ENCODE measurements around the gene DGKG. TPM values are rescaled to one million over a fixed set of nuclear protein-coding genes. Genes with fewer than 3 reads are reported as not detected.

DGKG gene
- polyA plus RNA-seq, 1 of the 3 experiments (the other 2 are of a cell fraction), result 0.12 TPM

DNA sequence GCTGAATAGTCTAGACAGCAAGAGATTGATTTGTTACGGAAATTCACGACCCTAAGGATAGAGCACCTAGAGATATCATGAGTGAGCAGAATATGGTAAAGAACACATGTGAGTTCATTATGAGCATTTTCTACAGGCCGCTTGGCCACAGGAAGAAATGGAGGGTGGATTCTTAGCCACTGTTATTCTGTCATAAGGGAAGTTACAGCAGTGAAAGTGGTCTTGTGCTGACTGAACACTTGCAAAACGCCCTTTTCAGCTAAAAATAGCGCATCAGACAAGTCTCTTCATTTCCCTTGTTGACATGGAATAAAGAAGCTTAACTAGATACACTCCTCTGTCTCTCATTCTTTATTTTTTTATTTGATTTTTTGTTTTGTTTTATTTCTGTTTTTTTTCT, 19.8 kb downstream of the DGKG start (continued):
- TF ChIP-seq, protein P1, sequence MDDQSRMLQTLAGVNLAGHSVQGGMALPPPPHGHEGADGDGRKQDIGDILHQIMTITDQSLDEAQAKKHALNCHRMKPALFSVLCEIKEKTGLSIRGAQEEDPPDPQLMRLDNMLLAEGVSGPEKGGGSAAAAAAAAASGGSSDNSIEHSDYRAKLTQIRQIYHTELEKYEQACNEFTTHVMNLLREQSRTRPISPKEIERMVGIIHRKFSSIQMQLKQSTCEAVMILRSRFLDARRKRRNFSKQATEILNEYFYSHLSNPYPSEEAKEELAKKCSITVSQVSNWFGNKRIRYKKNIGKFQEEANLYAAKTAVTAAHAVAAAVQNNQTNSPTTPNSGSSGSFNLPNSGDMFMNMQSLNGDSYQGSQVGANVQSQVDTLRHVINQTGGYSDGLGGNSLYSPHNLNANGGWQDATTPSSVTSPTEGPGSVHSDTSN (IDR thresholded peaks at IDR 0.05), result no peak

DNA sequence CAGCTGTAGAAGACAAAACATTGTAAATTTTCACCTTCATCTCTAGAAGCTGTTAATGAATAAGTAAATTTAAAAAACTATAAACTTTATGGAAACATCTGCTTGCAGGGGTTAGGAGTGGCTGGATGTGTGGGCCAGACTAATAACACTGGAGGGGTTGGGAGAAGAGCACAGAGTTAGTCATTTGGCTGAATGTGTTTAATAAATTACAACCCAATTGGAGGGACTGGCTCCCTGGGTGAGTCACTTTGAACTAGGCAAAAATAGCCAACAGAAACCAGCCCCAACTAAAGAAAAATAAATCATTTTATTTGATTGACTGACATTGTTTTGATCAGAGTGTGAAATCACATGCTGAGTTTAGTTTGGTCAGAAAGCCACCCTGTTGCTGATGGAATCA, 21.8 kb downstream of the DGKG start:
- DNase-seq, result no peak
- H3K9ac ChIP-seq, result no peak overlapping the region
- ChIA-PET CTCF (interaction anchor here (1.6 to 2.1 kb wide), 2 partner anchors 12 to 81 kb away, joined by 3 to 7 read pairs; no protein-coding TSS in a partner anchor), POLR2A (no interaction called here)
- no peak overlapping the region for H3K27ac ChIP-seq (ENCODE audit: low read depth in 2 of 2, low read length in 1 of 2)
- no peak overlapping the region for H3K4me2 ChIP-seq
- no peak for TF ChIP-seq RXRA (IDR thresholded peaks at IDR 0.05; ENCODE audit: borderline replicate concordance, low read depth)
- no peak for TF ChIP-seq TEAD4 (IDR thresholded peaks at IDR 0.05; ENCODE audit: borderline replicate concordance, insufficient read depth)
- TF ChIP-seq FOXM1 (IDR thresholded peaks at IDR 0.05; ENCODE audit: low read depth), result no peak
- no peak for TF ChIP-seq RAD21 (IDR thresholded peaks at IDR 0.05; ENCODE audit: low read length)
- no peak for TF ChIP-seq ELF1 (IDR thresholded peaks at IDR 0.05)
- TF ChIP-seq GATA2 (CRISPR knock-in tag; IDR thresholded peaks at IDR 0.05), result no peak
- TF ChIP-seq, protein P2, sequence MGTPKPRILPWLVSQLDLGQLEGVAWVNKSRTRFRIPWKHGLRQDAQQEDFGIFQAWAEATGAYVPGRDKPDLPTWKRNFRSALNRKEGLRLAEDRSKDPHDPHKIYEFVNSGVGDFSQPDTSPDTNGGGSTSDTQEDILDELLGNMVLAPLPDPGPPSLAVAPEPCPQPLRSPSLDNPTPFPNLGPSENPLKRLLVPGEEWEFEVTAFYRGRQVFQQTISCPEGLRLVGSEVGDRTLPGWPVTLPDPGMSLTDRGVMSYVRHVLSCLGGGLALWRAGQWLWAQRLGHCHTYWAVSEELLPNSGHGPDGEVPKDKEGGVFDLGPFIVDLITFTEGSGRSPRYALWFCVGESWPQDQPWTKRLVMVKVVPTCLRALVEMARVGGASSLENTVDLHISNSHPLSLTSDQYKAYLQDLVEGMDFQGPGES (IDR thresholded peaks at IDR 0.05; ENCODE audit: low read depth, low read length), result no peak
- no peak for TF ChIP-seq CHD2 (IDR thresholded peaks at IDR 0.05; ENCODE audit: low read length, partially characterized antibody)
- TF ChIP-seq SMC3 (IDR thresholded peaks at IDR 0.05; ENCODE audit: low read depth, low read length), result no peak
- no peak for TF ChIP-seq POLR2AphosphoS5 (IDR thresholded peaks at IDR 0.05; ENCODE audit: low read depth, low read length)
- TF ChIP-seq, protein P3, sequence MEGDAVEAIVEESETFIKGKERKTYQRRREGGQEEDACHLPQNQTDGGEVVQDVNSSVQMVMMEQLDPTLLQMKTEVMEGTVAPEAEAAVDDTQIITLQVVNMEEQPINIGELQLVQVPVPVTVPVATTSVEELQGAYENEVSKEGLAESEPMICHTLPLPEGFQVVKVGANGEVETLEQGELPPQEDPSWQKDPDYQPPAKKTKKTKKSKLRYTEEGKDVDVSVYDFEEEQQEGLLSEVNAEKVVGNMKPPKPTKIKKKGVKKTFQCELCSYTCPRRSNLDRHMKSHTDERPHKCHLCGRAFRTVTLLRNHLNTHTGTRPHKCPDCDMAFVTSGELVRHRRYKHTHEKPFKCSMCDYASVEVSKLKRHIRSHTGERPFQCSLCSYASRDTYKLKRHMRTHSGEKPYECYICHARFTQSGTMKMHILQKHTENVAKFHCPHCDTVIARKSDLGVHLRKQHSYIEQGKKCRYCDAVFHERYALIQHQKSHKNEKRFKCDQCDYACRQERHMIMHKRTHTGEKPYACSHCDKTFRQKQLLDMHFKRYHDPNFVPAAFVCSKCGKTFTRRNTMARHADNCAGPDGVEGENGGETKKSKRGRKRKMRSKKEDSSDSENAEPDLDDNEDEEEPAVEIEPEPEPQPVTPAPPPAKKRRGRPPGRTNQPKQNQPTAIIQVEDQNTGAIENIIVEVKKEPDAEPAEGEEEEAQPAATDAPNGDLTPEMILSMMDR (IDR thresholded peaks at IDR 0.05), result no peak
- no peak for TF ChIP-seq TCF12 (IDR thresholded peaks at IDR 0.05)
- no peak for TF ChIP-seq GABPA (IDR thresholded peaks at IDR 0.05; ENCODE audit: low read depth)
- TF ChIP-seq, protein P4, sequence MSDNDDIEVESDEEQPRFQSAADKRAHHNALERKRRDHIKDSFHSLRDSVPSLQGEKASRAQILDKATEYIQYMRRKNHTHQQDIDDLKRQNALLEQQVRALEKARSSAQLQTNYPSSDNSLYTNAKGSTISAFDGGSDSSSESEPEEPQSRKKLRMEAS (IDR thresholded peaks at IDR 0.05; ENCODE audit: low read depth), result no peak
- no peaks in the 10 kb centered on the region for H3K79me2 ChIP-seq (ENCODE audit: insufficient read depth)
- H3F3A ChIP-seq (replicated peaks; ENCODE audit: insufficient read depth), result no peaks in the 10 kb centered on the region
- no peaks in the 10 kb centered on the region for H3K9me2 ChIP-seq
- H3K27me3 ChIP-seq (ENCODE audit: insufficient read depth), result no peaks in the 10 kb centered on the region; the same call in 1 of the 2 replicates
- no peaks in the 10 kb centered on the region for H3K9me3 ChIP-seq
- no peak overlapping the region for H2AFZ ChIP-seq (ENCODE audit: low read depth)
- H4K20me1 ChIP-seq (ENCODE audit: insufficient read depth), result no peaks in the 10 kb centered on the region
- no peaks in the 10 kb centered on the region for H3K4me1 ChIP-seq (ENCODE audit: control insufficient read depth in 1 of 2, insufficient read depth in 2 of 2, low read depth in 1 of 2, low read length in 1 of 2)
- H3K4me3 ChIP-seq (ENCODE audit: low read depth in 2 of 2, low read length in 1 of 2), result no peak overlapping the region
- no peaks in the 10 kb centered on the region for H3K36me3 ChIP-seq (replicated peaks in 1 of 2; ENCODE audit: control insufficient read depth in 1 of 2, insufficient read depth in 2 of 2, low read length in 1 of 2)
